SK-N-SH (cell line): ENCODE measurements around the gene ANAPC2.

ENCODE experiments used
- CTCF ChIP-seq: fragments of 200-600 bp; sonication (generic); IDR thresholded peaks from 2 replicates; pipeline ENCODE4 v1.6.1; 2017; ENCODE audit warnings: antibody characterized with exemption, mild to moderate bottlenecking, moderate library complexity
- TEAD4 ChIP-seq: IDR thresholded peaks from 2 replicates; pipeline ENCODE4 v1.4.0; 2012; ENCODE audit warnings: mild to moderate bottlenecking, borderline replicate concordance; ENCODE audit not compliant: insufficient read depth

DNA sequence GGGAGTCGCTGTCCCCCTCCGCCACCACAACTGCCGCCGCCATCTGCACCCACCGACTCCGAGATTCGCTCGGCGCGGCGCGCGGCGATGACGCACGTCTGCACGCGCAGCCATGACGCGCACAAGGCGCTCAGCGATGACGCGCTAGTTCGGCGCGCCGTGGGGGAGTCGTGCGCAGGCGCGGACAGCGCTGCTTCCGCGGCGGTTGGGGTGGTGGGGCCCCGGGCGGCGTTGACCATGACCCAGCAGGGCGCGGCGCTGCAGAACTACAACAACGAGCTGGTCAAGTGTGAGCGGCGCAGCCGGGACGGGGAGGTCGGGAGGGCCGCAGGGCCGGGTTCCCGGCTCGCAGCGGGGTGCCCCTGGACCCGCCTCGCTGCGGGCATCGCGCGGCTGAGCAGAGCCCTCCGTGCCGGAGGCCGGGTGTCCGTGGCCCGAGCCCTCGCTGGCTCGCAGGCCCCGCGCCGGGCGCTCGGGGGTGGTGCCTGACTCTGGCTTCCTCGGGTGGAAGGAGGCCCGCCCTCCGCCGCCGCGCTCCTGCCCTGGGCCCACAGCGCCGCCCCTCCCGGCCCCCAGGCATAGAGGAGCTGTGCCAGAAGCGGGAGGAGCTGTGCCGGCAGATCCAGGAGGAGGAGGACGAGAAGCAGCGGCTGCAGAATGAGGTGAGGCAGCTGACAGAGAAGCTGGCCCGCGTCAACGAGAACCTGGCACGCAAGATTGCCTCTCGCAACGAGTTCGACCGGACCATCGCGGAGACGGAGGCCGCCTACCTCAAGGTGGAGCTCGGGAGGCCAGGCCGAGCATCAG lies at the start of gene ANAPC2, which contains the start of gene SSNA1:
- peak; percentile 47 for TF ChIP-seq CTCF
- no peak for TF ChIP-seq TEAD4
